GM04504 (cell line): ENCODE data around the gene CATSPER3.
"Not testable (repeated sequence)": the region's sequence is repeated elsewhere in the genome, so short reads cannot be mapped to it uniquely, and the experiment has no call there.

ENCODE experiments used
- DNase-seq: peaks from one replicate; pipeline ENCODE4 v3.0.0-alpha.2; 2012; ENCODE audit warnings: low read depth

Gene CATSPER3

GRCh38 chr5:134975078-134975715, 7.5 kb downstream of the CATSPER3 start:
- no peak for DNase-seq

GRCh38 chr5:134975843-134976242, 8.1 kb downstream of the CATSPER3 start:
- DNase-seq: no peak

GRCh38 chr5:134976841-134977240, 9.1 kb downstream of the CATSPER3 start:
- DNase-seq: no peak

GRCh38 chr5:134979416-134979815, 11.7 kb downstream of the CATSPER3 start:
- DNase-seq: no peak

- no peak for DNase-seq
Measured at GRCh38 chr5:134982230-134982629, 14.5 kb downstream of the CATSPER3 start.

- no peak for DNase-seq
Measured at GRCh38 chr5:134989266-134989830, 21.6 kb downstream of the CATSPER3 start.

- not testable (repeated sequence) for DNase-seq
Measured at GRCh38 chr5:134990183-134990582, 22.5 kb downstream of the CATSPER3 start.

- no peak for DNase-seq
Measured at GRCh38 chr5:134992148-134992547, 24.4 kb downstream of the CATSPER3 start.

GRCh38 chr5:134993161-134993560, 25.5 kb downstream of the CATSPER3 start:
- DNase-seq: no peak

GRCh38 chr5:134994560-134995156, 27.0 kb downstream of the CATSPER3 start:
- no peak for DNase-seq

- DNase-seq: no peak
Measured at GRCh38 chr5:134995850-134996402, 28.2 kb downstream of the CATSPER3 start.

GRCh38 chr5:134997015-134997414, 29.3 kb downstream of the CATSPER3 start:
- DNase-seq: no peak

- not testable (repeated sequence) for DNase-seq
Measured at GRCh38 chr5:134998068-134998467, 30.4 kb downstream of the CATSPER3 start.

- no peak for DNase-seq
Measured at GRCh38 chr5:135004376-135004775, 36.7 kb downstream of the CATSPER3 start.

GRCh38 chr5:135005076-135005475, 37.4 kb downstream of the CATSPER3 start:
- no peak for DNase-seq

- DNase-seq: no peak
Measured at GRCh38 chr5:135007305-135007704, 39.6 kb downstream of the CATSPER3 start.

- no peak for DNase-seq
Measured at GRCh38 chr5:135007749-135008363, 40.1 kb downstream of the CATSPER3 start.

GRCh38 chr5:135008556-135008955, 40.8 kb downstream of the CATSPER3 start:
- DNase-seq: no peak

- DNase-seq: no peak
Measured at GRCh38 chr5:135008981-135009735, 41.5 kb downstream of the CATSPER3 start.

GRCh38 chr5:135009736-135010501, 42.2 kb downstream of the CATSPER3 start:
- no peak for DNase-seq
